ENCODE measurements around the gene SCN10A.

GRCh38 chr3:38834717-38835116 lies 18.7 kb upstream of the SCN10A start:
- TF ChIP-seq ZSCAN21 (CRISPR knock-in tag; IDR thresholded peaks at IDR 0.05; ENCODE audit: borderline replicate concordance) (no peak), TGIF2 (CRISPR knock-in tag; IDR thresholded peaks at IDR 0.05) (no peak), CREB1 (IDR thresholded peaks at IDR 0.05) (no peak), CREB1 (CRISPR knock-in tag; IDR thresholded peaks at IDR 0.05) (no peak), PATZ1 (CRISPR knock-in tag; IDR thresholded peaks at IDR 0.05) (no peak), BRF2 (CRISPR knock-in tag; IDR thresholded peaks at IDR 0.05) (no peak), ELF3 (CRISPR knock-in tag; IDR thresholded peaks at IDR 0.05) (no peak), ZFP37 (CRISPR knock-in tag; IDR thresholded peaks at IDR 0.05; ENCODE audit: borderline replicate concordance) (no peak), KLF15 (CRISPR knock-in tag; IDR thresholded peaks at IDR 0.05; ENCODE audit: borderline replicate concordance) (no peak), SP2 (CRISPR knock-in tag; IDR thresholded peaks at IDR 0.05) (no peak), E2F5 (CRISPR knock-in tag; conservative IDR thresholded peaks at IDR 0.05) (no peak), CTCF (CRISPR knock-in tag; IDR thresholded peaks at IDR 0.05) (no peak), HOXA7 (CRISPR knock-in tag; IDR thresholded peaks at IDR 0.05) (no peak), KAT7 (CRISPR knock-in tag; IDR thresholded peaks at IDR 0.05; ENCODE audit: borderline replicate concordance) (no peak), ATF2 (CRISPR knock-in tag; IDR thresholded peaks at IDR 0.05) (no peak)

Measured in HepG2 (cell line).